ENCODE results near the gene RFX8. TPM values are rescaled to one million over a fixed set of nuclear protein-coding genes. Genes with fewer than 3 reads are reported as not detected.

The RFX8 gene
- total RNA-seq, 1 donor from 2014 or later = 0.49 TPM

GRCh38 chr2:101428422-101429176 is 46.3 kb downstream of the RFX8 start:
- intact Hi-C loops (cut with micrococcal nuclease) = no loop called here
- no peaks in the 10 kb centered on the region for H3K27me3 Mint-ChIP-seq
- no peak overlapping the region for H3K4me3 Mint-ChIP-seq
- H3K4me1 Mint-ChIP-seq = no peaks in the 10 kb centered on the region
- no peaks in the 10 kb centered on the region for H3K36me3 Mint-ChIP-seq (ENCODE audit: low read depth)
- no peaks in the 10 kb centered on the region for H3K9me3 Mint-ChIP-seq
- DNase-seq = no peak
- H3K27ac Mint-ChIP-seq = no peak overlapping the region

- intact Hi-C loops (cut with micrococcal nuclease) = no loop called here
- Mint-ChIP-seq H3K4me1 (no peaks in the 10 kb centered on the region), H3K27me3 (no peaks in the 10 kb centered on the region), H3K36me3 (ENCODE audit: low read depth) (no peaks in the 10 kb centered on the region), H3K9me3 (no peaks in the 10 kb centered on the region), H3K4me3 (no peak overlapping the region), H3K27ac (no peak overlapping the region)
- DNase-seq = no peak
Observed at GRCh38 chr2:101427743-101428142, 47.2 kb downstream of the RFX8 start.

- intact Hi-C loops (cut with micrococcal nuclease) = no loop called here
- Mint-ChIP-seq H3K9me3 (no peaks in the 10 kb centered on the region), H3K4me3 (no peak overlapping the region), H3K4me1 (no peaks in the 10 kb centered on the region), H3K27me3 (no peaks in the 10 kb centered on the region), H3K36me3 (ENCODE audit: low read depth) (no peaks in the 10 kb centered on the region), H3K27ac (no peak overlapping the region)
- no peak for DNase-seq
Observed at GRCh38 chr2:101427240-101427639, 47.7 kb downstream of the RFX8 start.

GRCh38 chr2:101426822-101427221 is 48.1 kb downstream of the RFX8 start:
- no peak for DNase-seq
- Mint-ChIP-seq H3K4me3 (no peak overlapping the region), H3K4me1 (no peaks in the 10 kb centered on the region), H3K9me3 (no peaks in the 10 kb centered on the region), H3K27ac (no peak overlapping the region), H3K36me3 (ENCODE audit: low read depth) (no peaks in the 10 kb centered on the region), H3K27me3 (no peaks in the 10 kb centered on the region)
- intact Hi-C loops (cut with micrococcal nuclease) = no loop called here

DNA sequence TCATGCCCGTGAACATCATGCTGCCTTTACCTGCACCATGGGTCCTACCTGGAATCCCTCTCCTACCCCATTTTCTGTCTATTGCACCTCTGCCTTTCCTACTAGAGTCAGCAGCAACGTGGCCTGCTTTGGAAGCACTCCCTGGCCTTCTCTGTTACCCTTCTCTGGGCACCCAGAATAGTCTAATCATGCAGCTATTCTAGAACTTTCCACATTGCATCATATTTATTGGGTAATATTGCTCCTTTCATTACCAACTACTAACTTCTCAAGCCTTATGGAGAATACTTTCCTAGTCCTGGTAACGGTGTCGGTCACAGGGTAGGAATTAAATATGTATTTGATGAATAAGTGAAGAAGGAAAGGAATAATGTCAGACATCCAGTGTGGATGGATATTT is 54.3 kb downstream of the RFX8 start:
- no peaks in the 10 kb centered on the region for H3K27me3 Mint-ChIP-seq
- no peaks in the 10 kb centered on the region for H3K4me1 Mint-ChIP-seq
- H3K36me3 Mint-ChIP-seq (ENCODE audit: low read depth) = no peaks in the 10 kb centered on the region
- no peaks in the 10 kb centered on the region for H3K9me3 Mint-ChIP-seq
- DNase-seq = no peak
- no peak overlapping the region for H3K4me3 Mint-ChIP-seq
- H3K27ac Mint-ChIP-seq = no peak overlapping the region
- intact Hi-C loops (cut with micrococcal nuclease) = no loop called here

DNA sequence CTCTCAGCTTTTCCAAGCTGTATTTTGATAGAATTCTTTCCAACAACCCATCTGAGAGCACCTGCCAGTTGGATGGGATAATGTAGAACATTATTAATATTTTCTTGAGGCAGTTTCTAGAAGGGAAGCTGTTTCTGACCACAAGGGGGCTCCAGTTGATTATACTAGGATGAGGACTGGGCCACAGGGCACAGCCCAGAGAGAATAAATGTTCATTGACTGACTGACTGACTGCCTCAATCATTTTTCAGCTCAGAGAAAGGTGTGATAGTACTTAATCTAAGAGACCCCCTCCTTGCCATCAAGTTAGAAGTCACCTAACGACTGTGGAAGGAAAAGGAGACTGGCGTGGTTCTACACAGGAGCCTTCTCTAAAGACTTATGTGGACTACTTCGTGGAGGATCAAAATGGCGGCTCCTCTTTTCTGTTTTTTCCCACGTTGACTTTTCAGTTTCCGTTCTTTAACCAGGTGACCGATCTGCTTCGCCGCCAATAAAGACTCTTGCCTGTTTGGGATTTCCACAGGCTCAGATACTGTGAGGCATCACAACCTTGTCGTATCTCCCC is 55.7 kb downstream of the RFX8 start:
- H3K36me3 Mint-ChIP-seq (ENCODE audit: low read depth) = no peaks in the 10 kb centered on the region
- no peaks in the 10 kb centered on the region for H3K27me3 Mint-ChIP-seq
- no peaks in the 10 kb centered on the region for H3K9me3 Mint-ChIP-seq
- H3K4me1 Mint-ChIP-seq = no peaks in the 10 kb centered on the region
- no peak overlapping the region for H3K27ac Mint-ChIP-seq
- peak; percentile 89 for DNase-seq
- intact Hi-C loops (cut with micrococcal nuclease) = loop anchor here (1.0 to 2.0 kb wide), 2 partner anchors 318 to 412 kb away; no protein-coding TSS in a partner anchor
- no peak overlapping the region for H3K4me3 Mint-ChIP-seq

GRCh38 chr2:101418460-101419095 is 56.3 kb downstream of the RFX8 start:
- H3K4me1 Mint-ChIP-seq = no peaks in the 10 kb centered on the region
- intact Hi-C loops (cut with micrococcal nuclease) = loop anchor here (1.0 to 2.0 kb wide), 2 partner anchors 318 to 413 kb away; no protein-coding TSS in a partner anchor

DNA sequence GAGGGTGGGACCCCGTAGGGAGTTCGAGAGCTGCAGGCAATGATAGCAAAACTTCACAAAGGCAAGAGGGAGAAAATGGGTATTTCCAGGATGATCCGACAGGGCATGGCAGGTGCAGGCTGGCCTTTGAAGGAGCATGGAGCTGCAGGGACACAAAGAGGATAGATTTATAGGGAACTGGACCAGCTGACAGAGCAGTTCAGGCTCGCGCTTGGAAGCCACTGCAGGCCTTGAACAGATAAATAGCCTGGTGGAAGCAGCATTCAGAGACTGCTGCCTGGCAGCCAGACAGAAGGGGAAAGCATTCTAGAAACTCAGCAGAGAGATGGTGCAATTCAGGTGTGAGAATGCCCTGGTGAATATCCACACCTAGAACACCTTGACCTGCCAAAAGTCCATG is 58.3 kb downstream of the RFX8 start:
- H3K27ac Mint-ChIP-seq = no peak overlapping the region
- intact Hi-C loops (cut with micrococcal nuclease) = no loop called here
- DNase-seq = no peak
- H3K4me3 Mint-ChIP-seq = no peak overlapping the region
- H3K36me3 Mint-ChIP-seq (ENCODE audit: low read depth) = no peaks in the 10 kb centered on the region
- no peaks in the 10 kb centered on the region for H3K27me3 Mint-ChIP-seq
- no peaks in the 10 kb centered on the region for H3K9me3 Mint-ChIP-seq
- H3K4me1 Mint-ChIP-seq = no peaks in the 10 kb centered on the region

More at GRCh38 chr2:101418460-101419095, 56.3 kb downstream of the RFX8 start:
- Mint-ChIP-seq H3K27ac (no peak overlapping the region), H3K27me3 (no peaks in the 10 kb centered on the region), H3K9me3 (no peaks in the 10 kb centered on the region), H3K4me3 (no peak overlapping the region), H3K36me3 (ENCODE audit: low read depth) (no peaks in the 10 kb centered on the region)
- no peak for DNase-seq

DNA sequence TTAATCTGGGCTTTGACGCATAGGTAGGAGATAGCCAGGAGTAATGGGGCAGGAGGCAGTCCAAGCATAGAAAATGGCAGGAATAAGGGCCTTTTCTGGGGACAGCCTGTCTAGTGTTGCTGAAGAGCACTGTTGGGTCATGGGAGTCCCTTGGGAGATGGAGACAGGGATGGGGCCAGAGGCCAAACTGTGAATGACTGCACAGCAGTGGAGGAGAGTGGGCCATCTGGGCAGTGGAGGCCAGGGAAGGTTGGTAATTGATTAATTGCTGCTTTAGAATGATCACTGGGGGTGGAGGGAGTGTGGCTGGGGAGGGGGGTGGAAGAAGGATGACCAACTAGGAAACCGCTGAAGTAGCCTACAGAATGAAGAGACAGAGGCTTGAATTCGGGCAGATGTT is 59.0 kb downstream of the RFX8 start:
- Mint-ChIP-seq H3K4me1 (no peaks in the 10 kb centered on the region), H3K27ac (no peak overlapping the region), H3K4me3 (no peak overlapping the region), H3K27me3 (no peaks in the 10 kb centered on the region), H3K36me3 (ENCODE audit: low read depth) (no peaks in the 10 kb centered on the region), H3K9me3 (no peaks in the 10 kb centered on the region)
- intact Hi-C loops (cut with micrococcal nuclease) = no loop called here
- DNase-seq = no peak

DNA sequence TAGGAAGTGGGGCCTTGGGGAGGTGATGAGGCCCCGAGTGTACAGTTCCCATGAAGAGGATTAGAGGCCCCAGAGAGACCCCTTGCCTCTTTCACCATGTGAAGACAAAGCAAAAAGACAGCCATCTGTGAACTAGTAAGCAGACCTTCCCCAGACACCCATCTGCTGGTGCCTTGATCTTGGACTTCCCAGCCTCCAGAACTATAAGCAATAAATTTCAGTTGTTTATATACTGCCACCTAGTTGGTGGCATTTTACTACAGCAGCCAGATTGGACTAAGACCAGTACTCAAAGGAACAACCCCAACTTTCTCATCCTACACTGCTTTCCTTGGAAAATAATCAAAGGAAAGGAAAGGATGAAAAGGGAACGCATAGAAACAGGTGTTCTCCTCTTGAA is 59.7 kb downstream of the RFX8 start:
- DNase-seq = no peak
- intact Hi-C loops (cut with micrococcal nuclease) = no loop called here
- no peaks in the 10 kb centered on the region for H3K36me3 Mint-ChIP-seq (ENCODE audit: low read depth)

GRCh38 chr2:101412092-101412694 is 62.7 kb downstream of the RFX8 start:
- H3K9me3 Mint-ChIP-seq = no peaks in the 10 kb centered on the region
- no peaks in the 10 kb centered on the region for H3K36me3 Mint-ChIP-seq (ENCODE audit: low read depth)
- intact Hi-C loops (cut with micrococcal nuclease) = no loop called here
- no peak overlapping the region for H3K27ac Mint-ChIP-seq
- H3K27me3 Mint-ChIP-seq = peaks cover under 1% of the 10 kb centered on the region
- H3K4me1 Mint-ChIP-seq = no peaks in the 10 kb centered on the region
- H3K4me3 Mint-ChIP-seq = no peak overlapping the region
- no peak for DNase-seq

More for the DNA sequence above, 59.7 kb downstream of the RFX8 start:
- Mint-ChIP-seq H3K4me3 (no peak overlapping the region), H3K9me3 (no peaks in the 10 kb centered on the region), H3K27me3 (no peaks in the 10 kb centered on the region), H3K4me1 (no peaks in the 10 kb centered on the region), H3K27ac (no peak overlapping the region)

GRCh38 chr2:101410746-101411145 is 64.2 kb downstream of the RFX8 start:
- H3K4me3 Mint-ChIP-seq = no peak overlapping the region
- no peak overlapping the region for H3K27ac Mint-ChIP-seq
- H3K9me3 Mint-ChIP-seq = no peaks in the 10 kb centered on the region
- peaks cover 3% of the 10 kb centered on the region for H3K27me3 Mint-ChIP-seq
- no peaks in the 10 kb centered on the region for H3K36me3 Mint-ChIP-seq (ENCODE audit: low read depth)
- intact Hi-C loops (cut with micrococcal nuclease) = no loop called here
- H3K4me1 Mint-ChIP-seq = peaks cover 1% of the 10 kb centered on the region
- DNase-seq = no peak

- Mint-ChIP-seq H3K27ac (no peak overlapping the region), H3K36me3 (ENCODE audit: low read depth) (no peaks in the 10 kb centered on the region), H3K9me3 (no peaks in the 10 kb centered on the region), H3K4me1 (peaks cover 5% of the 10 kb centered on the region), H3K27me3 (peaks cover 3% of the 10 kb centered on the region), H3K4me3 (no peak overlapping the region)
- intact Hi-C loops (cut with micrococcal nuclease) = no loop called here
- DNase-seq = no peak
Observed at GRCh38 chr2:101410114-101410513, 64.8 kb downstream of the RFX8 start.

- intact Hi-C loops (cut with micrococcal nuclease) = no loop called here
- H3K9me3 Mint-ChIP-seq = no peaks in the 10 kb centered on the region
- no peak overlapping the region for H3K4me3 Mint-ChIP-seq
- no peaks in the 10 kb centered on the region for H3K36me3 Mint-ChIP-seq (ENCODE audit: low read depth)
- peaks cover 3% of the 10 kb centered on the region for H3K27me3 Mint-ChIP-seq
- DNase-seq = no peak
- H3K4me1 Mint-ChIP-seq = peaks cover 5% of the 10 kb centered on the region
- no peak overlapping the region for H3K27ac Mint-ChIP-seq
Observed at GRCh38 chr2:101409699-101410098, 65.2 kb downstream of the RFX8 start.
